Activated T-helper 2 cell treated with anti-CD3 and anti-CD28 coated beads, Interferon-gamma antibody, Interleukin-2, Interleukin-4, amounts not matched to agents 10 μg/mL and 5 μg/mL and 100 μg/mL, durations not matched to agents 14 hours and 24 hours and 36 hours (primary cell): ENCODE measurements around the gene LGR6. TPM values are rescaled to one million over a fixed set of nuclear protein-coding genes. Genes with fewer than 3 reads are reported as not detected.
A peak's percentile ranks its signal among the peaks of the same experiment; 100 is the strongest.
"Not testable (repeated sequence)": the region's sequence is repeated elsewhere in the genome, so short reads cannot be mapped to it uniquely, and the experiment has no call there.

Experiments
- DNase-seq: peaks from one replicate; pipeline ENCODE4 v3.0.0; 2021; ENCODE audit warnings: low spot score
- H3K27ac Mint-ChIP-seq: one replicate; pipeline ENCODE4 v1.8.0; 2021; ENCODE audit warnings: mixed read lengths
- H3K27me3 Mint-ChIP-seq: one replicate; pipeline ENCODE4 v1.8.0; 2021; ENCODE audit warnings: low read depth, mixed read lengths
- H3K36me3 Mint-ChIP-seq: one replicate; pipeline ENCODE4 v1.8.0; 2021; ENCODE audit warnings: low read depth, mixed read lengths
- H3K4me1 Mint-ChIP-seq: one replicate; pipeline ENCODE4 v1.8.0; 2021; ENCODE audit warnings: low read depth, mixed read lengths
- H3K4me3 Mint-ChIP-seq: one replicate; pipeline ENCODE4 v1.8.0; 2021; ENCODE audit warnings: low read depth, mild to moderate bottlenecking, moderate library complexity, mixed read lengths
- H3K9me3 Mint-ChIP-seq: one replicate; pipeline ENCODE4 v1.8.0; 2021; ENCODE audit warnings: mixed read lengths
- intact Hi-C: fragments of 100-400 bp; cut with micrococcal nuclease; formaldehyde crosslinking; loops from one replicate; pipeline ENCODE4 v1.15.1; 2023
- total RNA-seq: library from RNA; stranded (reverse); gene quantifications from 2 replicates; pipeline ENCODE4 v1.2.3, GENCODE V29; 2022

The LGR6 gene
- total RNA-seq, 1 donor from 2014 or later, result not detected

DNA sequence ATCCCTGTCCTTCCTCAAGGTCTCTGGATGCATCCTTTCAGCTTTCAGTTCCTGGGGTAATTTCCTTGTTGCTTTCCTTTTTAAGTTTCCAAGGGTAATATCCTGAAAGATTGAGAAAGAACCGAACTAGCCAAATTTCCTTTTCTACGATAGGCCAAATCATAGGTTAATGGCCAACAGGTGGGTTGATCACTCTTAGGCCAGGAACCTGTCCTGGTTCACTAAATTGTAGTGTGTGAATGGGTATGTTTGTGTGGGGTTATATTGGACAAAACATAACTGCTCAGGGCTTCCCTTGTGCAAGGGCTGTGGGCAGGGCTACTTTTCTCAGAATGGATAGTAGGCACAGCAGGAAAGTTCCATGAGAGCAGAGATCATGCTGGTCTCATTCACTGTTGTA, 131.0 kb downstream of the LGR6 start:
- intact Hi-C loops, result no loop called here
- Mint-ChIP-seq H3K27ac (no peak overlapping the region), H3K9me3 (no peaks in the 10 kb centered on the region), H3K4me3 (no peak overlapping the region), H3K4me1 (no peaks in the 10 kb centered on the region), H3K36me3 (peaks cover 7% of the 10 kb centered on the region), H3K27me3 (peaks cover 12% of the 10 kb centered on the region)
- no peak for DNase-seq

DNA sequence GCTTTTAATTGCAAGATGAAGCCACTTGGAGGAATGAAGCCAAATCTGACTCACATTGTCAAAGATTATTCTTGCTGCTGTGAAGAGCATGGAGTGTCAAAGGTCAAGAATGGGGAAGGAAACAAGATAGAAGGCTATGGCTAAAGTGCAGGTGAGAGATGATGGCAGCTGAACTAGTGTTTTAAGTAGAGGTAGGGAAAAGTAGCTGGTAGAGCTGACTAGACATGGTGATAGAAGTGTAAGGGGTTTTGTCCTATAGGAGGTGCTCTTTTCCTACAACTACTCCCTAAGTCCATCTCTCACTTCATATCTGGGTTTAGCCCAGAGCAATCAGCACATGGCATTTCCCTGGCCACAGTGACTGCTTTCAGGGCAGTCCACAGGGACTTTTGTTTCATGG, 136.3 kb downstream of the LGR6 start:
- intact Hi-C loops, result no loop called here
- H3K27ac Mint-ChIP-seq, result no peak overlapping the region
- no peak for DNase-seq

DNA sequence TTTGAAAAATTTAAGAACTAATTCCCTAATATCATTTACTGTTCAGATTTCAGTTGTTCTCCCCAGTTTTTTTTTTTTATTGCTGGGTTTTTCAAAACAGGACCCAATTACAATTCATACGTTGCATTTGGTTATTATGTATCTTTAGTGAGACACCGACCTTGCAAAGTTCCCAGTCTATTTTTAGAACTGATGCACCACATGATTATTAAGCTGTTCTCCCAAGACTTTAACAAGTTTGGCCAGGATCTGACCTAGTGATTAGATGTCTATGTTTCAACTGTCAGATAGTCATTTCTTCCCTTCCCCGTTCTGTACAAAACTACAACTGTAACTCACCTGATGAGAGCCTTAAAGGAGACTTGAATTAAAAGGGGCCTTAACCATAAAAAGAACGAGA, 140.3 kb downstream of the LGR6 start:
- no peak for DNase-seq
- peaks cover 63% of the 10 kb centered on the region for H3K36me3 Mint-ChIP-seq
- no peak overlapping the region for H3K27ac Mint-ChIP-seq
- no peaks in the 10 kb centered on the region for H3K9me3 Mint-ChIP-seq
- intact Hi-C loops, result no loop called here
- peaks cover 15% of the 10 kb centered on the region for H3K4me1 Mint-ChIP-seq
- H3K27me3 Mint-ChIP-seq, result no peaks in the 10 kb centered on the region
- no peak overlapping the region for H3K4me3 Mint-ChIP-seq

More for the DNA sequence above, 136.3 kb downstream of the LGR6 start:
- no peaks in the 10 kb centered on the region for H3K9me3 Mint-ChIP-seq
- H3K4me1 Mint-ChIP-seq, result peaks cover 3% of the 10 kb centered on the region
- H3K4me3 Mint-ChIP-seq, result no peak overlapping the region
- H3K36me3 Mint-ChIP-seq, result peaks cover 54% of the 10 kb centered on the region
- no peaks in the 10 kb centered on the region for H3K27me3 Mint-ChIP-seq

DNA sequence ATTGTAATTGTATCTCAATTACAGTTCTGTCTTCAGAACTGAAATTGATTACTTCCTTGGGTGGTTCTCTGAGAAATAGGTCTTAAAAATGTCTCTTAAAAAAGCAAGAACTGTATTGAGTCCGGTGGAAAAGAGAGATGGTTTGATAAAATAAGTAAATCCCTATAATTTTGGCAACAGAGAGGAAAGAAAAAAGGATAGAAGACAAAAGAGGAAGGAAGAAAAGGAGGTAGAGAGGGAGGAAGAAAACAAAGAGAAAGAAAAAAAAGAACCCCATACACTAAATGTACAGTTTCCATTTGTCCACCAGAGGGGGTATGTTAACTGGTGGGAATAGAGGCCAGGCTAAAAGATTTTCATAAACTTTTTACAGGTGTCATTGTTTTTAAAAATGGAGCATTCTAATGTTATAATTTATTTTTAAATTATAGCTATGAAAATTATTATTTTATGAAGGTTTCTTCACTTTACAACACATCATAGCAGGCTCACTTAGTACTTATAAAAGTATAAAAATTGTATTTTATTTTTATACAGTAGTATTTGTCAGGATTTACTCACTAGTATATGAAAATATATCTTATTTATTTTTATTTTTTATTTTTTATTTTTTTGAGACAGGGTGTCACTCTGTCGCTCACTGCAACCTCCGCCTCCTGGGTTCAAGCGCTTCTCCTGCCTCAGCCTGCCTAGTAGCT, 150.2 kb downstream of the LGR6 start:
- H3K27me3 Mint-ChIP-seq, result no peaks in the 10 kb centered on the region
- H3K4me1 Mint-ChIP-seq, result peaks cover 30% of the 10 kb centered on the region
- intact Hi-C loops, result loop anchor here (2.0 to 10.0 kb wide), 6 partner anchors 141 to 624 kb away; partner anchors contain the start of genes CYB5R1, KDM5B and RABIF
- H3K9me3 Mint-ChIP-seq, result no peaks in the 10 kb centered on the region
- no peak for DNase-seq
- peak overlapping the region; percentile 67 for H3K27ac Mint-ChIP-seq
- peak overlapping the region; percentile 55 for H3K4me3 Mint-ChIP-seq
- peaks cover 7% of the 10 kb centered on the region for H3K36me3 Mint-ChIP-seq

DNA sequence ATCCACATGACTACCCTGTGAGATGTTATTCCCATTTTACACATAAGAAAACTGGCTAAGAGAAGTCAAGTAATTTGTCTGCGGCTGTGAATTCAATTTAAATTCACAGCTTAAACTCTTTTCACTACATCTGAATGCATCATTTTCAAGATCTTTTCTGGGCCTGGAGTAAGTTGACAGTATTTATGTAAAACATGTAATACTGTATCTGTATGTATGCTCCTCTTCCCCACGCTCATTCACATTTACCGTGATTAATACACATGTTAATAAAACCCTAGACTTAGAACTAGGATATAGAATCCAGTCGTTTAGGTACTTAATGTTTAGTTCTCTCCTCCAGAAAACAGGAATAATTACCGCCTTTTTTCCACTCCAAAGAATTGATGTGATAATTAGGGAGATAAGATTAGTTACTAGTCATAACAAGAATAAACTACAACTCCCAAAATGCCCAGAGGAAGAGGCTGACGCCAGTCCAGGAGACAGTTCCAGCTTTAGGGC, 154.5 kb downstream of the LGR6 start:
- Mint-ChIP-seq H3K4me3 (peak overlapping the region; percentile 98), H3K27me3 (no peaks in the 10 kb centered on the region), H3K27ac (peak overlapping the region; percentile 94), H3K4me1 (peaks cover 28% of the 10 kb centered on the region), H3K9me3 (no peaks in the 10 kb centered on the region), H3K36me3 (no peaks in the 10 kb centered on the region)
- intact Hi-C loops, result loop anchor here (2.0 to 10.0 kb wide), 4 partner anchors 33 to 537 kb away; partner anchors contain the start of genes KDM5B and RABIF
- DNase-seq, result no peak

DNA sequence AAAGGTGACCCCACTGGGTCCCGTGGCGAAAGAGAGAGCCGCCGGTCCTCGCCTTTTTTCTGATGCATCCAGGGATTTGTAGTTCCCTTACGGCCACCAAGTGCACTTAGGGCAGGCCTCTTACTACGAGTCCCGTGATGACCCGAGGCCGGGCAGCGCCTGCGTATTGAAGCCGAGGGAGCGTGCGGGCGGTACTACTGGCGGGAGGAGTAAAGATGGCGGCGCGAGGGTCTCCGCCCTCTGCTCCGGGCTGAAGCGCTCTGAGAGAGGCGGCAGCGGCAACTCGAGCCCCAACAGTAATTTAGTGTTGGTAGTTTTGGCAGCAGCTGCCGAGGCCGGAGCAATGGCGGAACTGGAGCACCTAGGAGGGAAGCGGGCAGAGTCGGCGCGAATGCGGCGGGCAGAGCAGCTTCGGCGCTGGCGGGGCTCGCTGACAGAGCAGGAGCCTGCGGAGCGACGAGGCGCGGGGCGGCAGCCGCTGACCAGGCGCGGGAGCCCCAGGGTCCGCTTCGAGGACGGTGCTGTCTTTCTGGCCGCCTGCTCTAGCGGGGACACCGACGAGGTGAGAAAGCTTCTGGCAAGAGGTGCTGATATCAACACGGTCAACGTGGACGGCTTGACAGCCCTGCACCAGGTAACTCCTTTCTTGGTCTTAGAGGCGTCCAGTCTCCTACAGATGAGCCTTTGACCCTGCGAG, 155.1 kb downstream of the LGR6 start, which contains the start of gene PPP1R12B:
Gene PPP1R12B (plus strand): TSS at position 191 of the 697 bp plus-strand sequence. CDS start 153 bp downstream, at position 344.
- peak within 1 kb of the TSS; percentile 98 for H3K4me3 Mint-ChIP-seq
- H3K27ac Mint-ChIP-seq, result peak within 1 kb of the TSS; percentile 94
- intact Hi-C loops, result loop anchor here (2.0 to 10.0 kb wide), 4 partner anchors 32 to 536 kb away; partner anchors contain the start of genes KDM5B and RABIF
- no peaks in the 10 kb centered on the region for H3K9me3 Mint-ChIP-seq
- H3K36me3 Mint-ChIP-seq, result no peaks in the 10 kb centered on the region
- H3K4me1 Mint-ChIP-seq, result peaks cover 25% of the 10 kb centered on the region
- peak; percentile 95 for DNase-seq
- H3K27me3 Mint-ChIP-seq, result no peaks in the 10 kb centered on the region

DNA sequence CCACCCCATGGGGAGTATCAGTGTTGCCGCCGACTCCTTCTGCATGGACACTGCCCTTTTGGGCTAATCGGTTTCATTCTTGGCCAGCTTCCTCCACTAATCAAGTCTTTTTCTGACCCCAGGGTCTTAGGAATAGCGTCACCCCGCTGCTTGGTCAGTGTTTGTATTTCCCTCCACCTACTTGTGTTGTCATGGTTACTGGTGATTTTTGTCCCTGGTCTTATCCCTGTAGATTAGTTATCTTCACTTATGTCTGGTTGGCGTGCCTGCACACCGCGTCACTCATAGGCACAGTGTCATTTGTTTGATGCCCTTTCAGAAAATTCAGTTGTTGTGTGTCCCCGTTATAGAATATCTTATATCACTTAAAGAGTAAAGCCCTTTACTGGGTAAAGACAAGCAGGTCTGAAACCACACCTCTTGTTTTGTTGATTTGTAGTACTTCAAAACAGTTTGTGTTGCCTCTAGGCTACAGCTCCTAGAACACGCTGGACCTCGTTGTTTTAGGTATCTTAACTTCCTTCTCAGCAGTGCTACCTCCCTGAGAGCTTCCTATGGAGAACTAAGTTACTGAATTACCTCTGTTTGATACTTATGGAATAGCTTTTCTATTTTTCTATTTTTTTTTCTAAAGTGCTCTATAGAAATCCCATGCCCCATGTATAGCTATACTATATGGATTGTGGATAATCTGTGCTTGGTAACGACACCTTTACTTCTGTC, 155.8 kb downstream of the LGR6 start:
- DNase-seq, result no peak
- H3K4me3 Mint-ChIP-seq, result peak overlapping the region; percentile 98
- no peaks in the 10 kb centered on the region for H3K27me3 Mint-ChIP-seq
- H3K36me3 Mint-ChIP-seq, result no peaks in the 10 kb centered on the region
- peak overlapping the region; percentile 66 for H3K27ac Mint-ChIP-seq
- H3K4me1 Mint-ChIP-seq, result peaks cover 24% of the 10 kb centered on the region
- no peaks in the 10 kb centered on the region for H3K9me3 Mint-ChIP-seq
- intact Hi-C loops, result loop anchor here (2.0 to 10.0 kb wide), 4 partner anchors 31 to 535 kb away; partner anchors contain the start of genes KDM5B and RABIF

DNA sequence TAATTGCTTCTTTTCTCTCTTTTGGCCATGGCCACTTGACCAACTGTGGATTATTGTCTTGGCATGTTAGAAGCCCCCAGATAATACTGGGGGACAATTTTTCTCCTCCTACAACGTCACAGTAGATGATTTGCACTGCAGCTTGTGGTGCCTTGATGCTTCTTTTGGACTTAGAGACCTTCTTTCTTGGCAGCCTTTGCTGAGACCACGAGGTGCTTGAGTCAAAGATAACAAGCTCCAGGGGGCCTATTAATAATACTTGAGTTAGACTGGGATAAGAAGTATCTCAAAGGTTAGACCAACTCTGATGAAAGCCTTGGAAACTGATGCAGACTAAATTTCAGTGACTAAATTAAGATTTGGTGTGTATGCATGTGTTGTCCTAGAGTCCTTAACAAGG, 158.1 kb downstream of the LGR6 start:
- DNase-seq, result no peak
- intact Hi-C loops, result no loop called here

DNA sequence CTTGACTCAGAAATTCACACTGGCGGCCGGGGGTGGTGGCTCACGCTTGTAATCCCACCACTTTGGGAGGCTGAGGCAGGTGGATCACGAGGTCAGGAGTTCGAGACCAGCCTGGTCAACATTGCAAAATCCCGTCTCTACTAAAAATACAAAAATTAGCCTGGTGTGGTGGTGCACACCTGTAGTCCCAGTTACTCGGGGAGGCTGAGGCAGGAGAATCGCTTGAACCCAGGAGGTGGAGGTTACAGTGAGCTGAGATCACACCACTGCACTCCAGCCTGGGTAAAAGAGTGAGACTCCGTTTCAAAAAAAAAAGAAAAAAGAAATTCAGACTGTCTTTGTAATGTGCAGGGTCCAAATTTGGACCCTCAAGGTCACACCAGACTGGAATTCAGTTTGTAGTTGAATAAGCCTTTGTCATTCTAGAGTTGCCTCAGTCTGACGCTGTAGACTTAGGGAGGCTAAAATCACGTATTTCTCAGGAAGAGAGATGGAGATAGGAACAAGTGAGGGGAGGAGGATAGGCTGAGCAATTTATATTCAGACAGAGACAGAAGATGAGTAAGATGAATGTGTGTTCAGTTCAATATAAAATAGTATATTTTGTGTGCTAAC, 159.1 kb downstream of the LGR6 start:
- H3K4me3 Mint-ChIP-seq, H3K9me3 Mint-ChIP-seq, H3K27me3 Mint-ChIP-seq, H3K36me3 Mint-ChIP-seq, DNase-seq, H3K27ac Mint-ChIP-seq, intact Hi-C loops: not testable (repeated sequence)
- H3K4me1 Mint-ChIP-seq, result peaks cover 22% of the 10 kb centered on the region

More for the DNA sequence above, 158.1 kb downstream of the LGR6 start:
- no peaks in the 10 kb centered on the region for H3K36me3 Mint-ChIP-seq
- no peaks in the 10 kb centered on the region for H3K9me3 Mint-ChIP-seq
- H3K4me3 Mint-ChIP-seq, result no peak overlapping the region
- no peaks in the 10 kb centered on the region for H3K27me3 Mint-ChIP-seq
- H3K4me1 Mint-ChIP-seq, result peaks cover 24% of the 10 kb centered on the region
- no peak overlapping the region for H3K27ac Mint-ChIP-seq

DNA sequence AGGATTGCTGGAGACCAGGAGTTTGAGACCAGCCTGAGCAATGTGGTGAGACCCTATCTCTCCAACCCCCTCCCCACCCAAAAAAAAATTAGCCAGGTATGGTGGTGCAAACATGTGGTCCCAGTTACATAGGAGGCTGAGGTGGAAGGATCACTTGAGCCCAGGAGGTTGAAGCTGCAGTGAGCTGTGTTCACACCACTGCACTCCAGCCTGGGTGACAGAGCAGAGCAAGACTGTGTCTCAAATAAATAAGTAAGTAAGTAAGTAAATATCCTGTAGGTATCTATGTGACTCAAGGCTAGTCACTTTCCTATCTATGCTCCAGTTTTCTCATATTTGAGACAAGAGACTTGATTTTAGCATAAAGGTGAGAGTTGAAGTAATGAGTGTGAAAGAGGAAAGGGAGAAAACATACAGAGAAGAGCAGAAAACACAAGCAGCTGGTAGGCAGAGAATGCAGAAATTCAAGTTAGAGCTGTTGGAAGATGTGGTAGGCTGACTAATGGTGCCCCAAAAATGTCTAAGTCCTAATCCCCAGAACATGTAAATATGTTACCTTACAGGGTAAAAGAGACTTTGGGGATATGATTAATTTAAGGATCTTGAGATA, 162.4 kb downstream of the LGR6 start:
- Mint-ChIP-seq H3K4me1 (peaks cover 2% of the 10 kb centered on the region), H3K9me3 (no peaks in the 10 kb centered on the region), H3K36me3 (no peaks in the 10 kb centered on the region), H3K27ac (no peak overlapping the region), H3K27me3 (no peaks in the 10 kb centered on the region), H3K4me3 (no peak overlapping the region)
- no peak for DNase-seq
- intact Hi-C loops, result no loop called here

DNA sequence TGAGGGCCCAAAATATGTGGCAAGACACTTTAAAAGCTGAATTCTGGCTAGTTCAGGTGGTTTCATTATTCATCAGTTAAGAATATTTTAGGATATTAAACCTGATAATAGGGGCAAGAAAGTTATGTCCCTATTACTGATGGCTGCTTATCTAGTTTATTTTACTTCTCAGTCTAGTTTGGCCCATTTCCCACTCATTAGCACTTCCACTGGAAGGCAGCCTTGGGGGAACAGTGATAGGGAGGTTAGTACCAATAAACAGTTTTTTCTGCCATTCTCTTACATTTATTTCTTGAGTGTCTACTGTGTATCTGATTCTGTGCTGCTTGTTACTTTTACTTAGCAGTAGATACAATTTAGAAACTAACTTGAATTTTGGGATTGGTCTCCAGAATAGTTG, 163.9 kb downstream of the LGR6 start:
- no peak for DNase-seq
- H3K4me1 Mint-ChIP-seq, result peaks cover 2% of the 10 kb centered on the region
- intact Hi-C loops, result no loop called here
- no peaks in the 10 kb centered on the region for H3K9me3 Mint-ChIP-seq
- no peaks in the 10 kb centered on the region for H3K36me3 Mint-ChIP-seq
- no peaks in the 10 kb centered on the region for H3K27me3 Mint-ChIP-seq
- no peak overlapping the region for H3K4me3 Mint-ChIP-seq
- no peak overlapping the region for H3K27ac Mint-ChIP-seq

DNA sequence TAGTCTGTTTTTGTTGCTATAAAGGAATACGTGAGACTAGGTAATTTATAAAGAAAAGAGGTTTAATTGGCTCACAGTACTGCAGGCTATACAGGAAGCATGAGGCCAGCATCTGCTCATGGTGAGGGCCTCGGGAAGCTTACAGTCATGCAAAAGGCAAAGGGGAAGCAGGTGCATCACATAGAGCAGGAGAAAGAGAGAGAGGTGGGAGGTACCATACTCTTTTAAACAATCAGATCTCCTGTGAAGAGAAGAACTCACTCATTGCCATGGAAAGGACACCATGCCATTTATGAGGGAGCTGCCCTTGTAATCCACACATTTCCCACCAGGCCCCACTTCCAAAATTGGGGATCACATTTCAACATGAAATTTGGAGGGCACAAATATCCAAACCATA, 167.6 kb downstream of the LGR6 start:
- intact Hi-C loops, result no loop called here
- Mint-ChIP-seq H3K4me3 (no peak overlapping the region), H3K36me3 (no peaks in the 10 kb centered on the region), H3K27me3 (no peaks in the 10 kb centered on the region), H3K4me1 (no peaks in the 10 kb centered on the region), H3K9me3 (no peaks in the 10 kb centered on the region), H3K27ac (no peak overlapping the region)
- DNase-seq, result no peak
